ENCODE data around the gene KRT75.

DNA sequence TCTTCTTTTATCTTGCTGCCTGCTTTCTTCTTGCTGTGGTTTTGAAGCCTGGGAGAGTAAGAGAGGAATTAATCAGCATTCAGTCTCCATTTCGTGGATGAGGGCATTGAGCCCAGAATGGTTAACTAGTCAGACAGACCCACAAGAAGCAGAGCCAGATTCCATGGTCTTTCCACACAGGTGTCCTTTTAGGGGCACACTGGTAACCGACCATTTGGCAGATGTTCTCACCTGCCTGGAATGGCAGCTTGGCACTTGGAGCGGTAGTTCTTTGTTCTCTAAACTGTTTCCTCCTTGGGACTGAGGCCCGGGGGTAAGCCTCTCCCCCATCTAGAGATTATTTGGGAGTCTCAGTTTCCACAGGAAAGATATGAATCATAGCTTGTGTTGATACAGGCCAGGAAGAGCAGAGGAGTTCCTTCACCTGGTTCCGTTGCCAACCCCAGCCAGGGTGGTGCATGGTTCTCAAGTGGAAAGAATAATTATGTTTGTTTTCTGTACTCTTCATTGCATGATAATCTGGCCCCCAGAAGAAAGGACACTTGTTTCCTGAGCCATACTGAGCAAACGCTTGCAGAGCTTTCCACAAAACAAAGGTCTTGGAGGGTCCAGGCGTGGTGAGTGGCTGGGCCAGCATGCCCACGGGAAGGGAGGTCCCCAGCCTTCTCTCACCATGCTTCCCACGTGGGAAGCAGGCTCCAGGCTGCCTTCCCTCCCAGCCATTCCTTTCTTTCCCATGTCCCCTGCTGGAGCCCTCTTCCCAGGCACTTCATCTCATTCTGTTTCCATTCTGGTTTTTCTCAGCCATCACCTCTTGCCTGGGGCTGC, 2.0 kb upstream of the KRT75 start:
- TF ChIP-seq, protein P1, sequence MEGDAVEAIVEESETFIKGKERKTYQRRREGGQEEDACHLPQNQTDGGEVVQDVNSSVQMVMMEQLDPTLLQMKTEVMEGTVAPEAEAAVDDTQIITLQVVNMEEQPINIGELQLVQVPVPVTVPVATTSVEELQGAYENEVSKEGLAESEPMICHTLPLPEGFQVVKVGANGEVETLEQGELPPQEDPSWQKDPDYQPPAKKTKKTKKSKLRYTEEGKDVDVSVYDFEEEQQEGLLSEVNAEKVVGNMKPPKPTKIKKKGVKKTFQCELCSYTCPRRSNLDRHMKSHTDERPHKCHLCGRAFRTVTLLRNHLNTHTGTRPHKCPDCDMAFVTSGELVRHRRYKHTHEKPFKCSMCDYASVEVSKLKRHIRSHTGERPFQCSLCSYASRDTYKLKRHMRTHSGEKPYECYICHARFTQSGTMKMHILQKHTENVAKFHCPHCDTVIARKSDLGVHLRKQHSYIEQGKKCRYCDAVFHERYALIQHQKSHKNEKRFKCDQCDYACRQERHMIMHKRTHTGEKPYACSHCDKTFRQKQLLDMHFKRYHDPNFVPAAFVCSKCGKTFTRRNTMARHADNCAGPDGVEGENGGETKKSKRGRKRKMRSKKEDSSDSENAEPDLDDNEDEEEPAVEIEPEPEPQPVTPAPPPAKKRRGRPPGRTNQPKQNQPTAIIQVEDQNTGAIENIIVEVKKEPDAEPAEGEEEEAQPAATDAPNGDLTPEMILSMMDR (conservative IDR thresholded peaks at IDR 0.05), result no peak
- no peak for TF ChIP-seq EZH2 (IDR thresholded peaks at IDR 0.05; ENCODE audit: low read depth)

Data from PC-9 (cell line).